GM18519 (cell line): Measurements from ENCODE around the gene MAST2.

Experiments used
- ATAC-seq: cut with Tn5 transposase; IDR thresholded peaks from one replicate; pipeline ENCODE4 v1.9.1; 2021; ENCODE audit warnings: mild to moderate bottlenecking, moderate library complexity; ENCODE audit not compliant: unreplicated experiment, low FRiP score

Gene MAST2

GRCh38 chr1:46084553-46085451 is 281.4 kb downstream of the MAST2 start:
- ATAC-seq, result no peak
